K562 (cell line): Measurements from ENCODE around the gene FAXC. TPM values are rescaled to one million over a fixed set of nuclear protein-coding genes. Genes with fewer than 3 reads are reported as not detected.

Source experiments
- ATAC-seq: fragments of 200-7000 bp; cut with Tn5 transposase; 3 replicates; pipeline ENCODE4 v1.9.1; 2020; ENCODE audit warnings: moderate library complexity
- BruUV-seq: library from RNA; stranded (reverse); fragments of 400-500 nt; replicated peaks from 2 replicates; lab custom pipeline; 2021; lab: Mats Ljungman, UMichigan
- CTCF ChIA-PET: fragments of 300-600 bp; formaldehyde crosslinking; extraction: SDS; loops from one replicate; lab custom pipeline; 2021; ENCODE audit warnings: low intra/inter-chr PET ratio; lab: Yijun Ruan, JAX
- POLR2A ChIA-PET: fragments of 300-600, 350-650 bp; sonication (Branson Sonifier 250); formaldehyde crosslinking; extraction: SDS; loops from one replicate; lab custom pipeline; 2021; ENCODE audit warnings: antibody characterized with exemption, inconsistent platforms; lab: Yijun Ruan, JAX
- DNase-seq, 4 experiments: peaks; one replicate each; pipeline versions ENCODE4 v3.0.0 to v3.0.0-alpha.2; 2011 to 2018; ENCODE audit warnings: low spot score in 3 of 4, mixed read lengths in 3 of 4; ENCODE audit errors: extremely low read depth in 1 of 4
- FAIRE-seq: peaks from 2 replicates; lab custom pipeline; 2011; peaks lifted over from hg19 to GRCh38; lab: Jason Lieb, UNC
- H2AFZ ChIP-seq: 2 replicates; pipeline ENCODE4 v1.6.0; 2011; ENCODE audit warnings: low read depth, low read length, control low read depth, inconsistent platforms
- H3K27ac ChIP-seq: fragments of 200-600 bp; 3 replicates; pipeline ENCODE4 v1.8.0; 2011; ENCODE audit warnings: low read depth, mild to moderate bottlenecking, control low read depth, inconsistent platforms, low read length, moderate library complexity, mixed read lengths; ENCODE audit errors: extremely low read depth
- H3K27me3 ChIP-seq, 2 experiments: fragments of 300-600 bp in 1 of 2; 2 replicates in 1 of 2; 3 replicates in 1 of 2; pipeline versions ENCODE4 v1.6.0 to v1.8.0; 2011; ENCODE audit warnings: inconsistent platforms in 2 of 2, low read length in 2 of 2, mild to moderate bottlenecking in 1 of 2, mixed read lengths in 1 of 2, moderate library complexity in 1 of 2; ENCODE audit not compliant: control insufficient read depth in 2 of 2, insufficient read depth in 2 of 2
- H3K36me3 ChIP-seq: fragments of 300-600 bp; 3 replicates; pipeline ENCODE4 v1.8.0; 2011; ENCODE audit warnings: mild to moderate bottlenecking, low read length, inconsistent platforms; ENCODE audit not compliant: control insufficient read depth, insufficient read depth
- H3K4me1 ChIP-seq, 2 experiments: fragments of 200-600 bp in 1 of 2; replicated peaks in 1 of 2; 2 replicates in 1 of 2; 3 replicates in 1 of 2; pipeline versions ENCODE4 v1.5.1 to v1.8.0; 2011; ENCODE audit warnings: inconsistent platforms in 2 of 2, low read length in 2 of 2, mild to moderate bottlenecking in 1 of 2, mixed read lengths in 1 of 2, moderate library complexity in 1 of 2; ENCODE audit not compliant: control insufficient read depth in 2 of 2, insufficient read depth in 2 of 2
- H3K4me2 ChIP-seq: 2 replicates; pipeline ENCODE4 v1.6.1; 2011; ENCODE audit warnings: low read length, control low read depth, inconsistent platforms, mixed read lengths; ENCODE audit not compliant: insufficient read depth
- H3K4me3 ChIP-seq: fragments of 200-600 bp; sonication (generic), shearing (Covaris generic); 2 replicates; pipeline ENCODE4 v1.5.1; 2016; ENCODE audit warnings: control low read depth, inconsistent platforms
- H3K79me2 ChIP-seq: fragments of 200-600 bp; 3 replicates; pipeline ENCODE4 v1.8.0; 2011; ENCODE audit warnings: low read length, inconsistent platforms; ENCODE audit not compliant: control insufficient read depth, insufficient read depth
- H3K9ac ChIP-seq, 2 experiments: 2 replicates each; pipeline versions ENCODE4 v1.6.0 to v1.6.1; 2011; ENCODE audit warnings: low read depth in 2 of 2, low read length in 2 of 2, control low read depth in 1 of 2, inconsistent platforms in 1 of 2, mild to moderate bottlenecking in 1 of 2, mixed read lengths in 1 of 2; ENCODE audit not compliant: insufficient read depth in 1 of 2
- H3K9me1 ChIP-seq: one replicate; pipeline ENCODE4 v1.6.0; 2011; ENCODE audit warnings: inconsistent platforms, mild to moderate bottlenecking, low read length, moderate library complexity; ENCODE audit not compliant: control insufficient read depth, insufficient read depth
- H3K9me3 ChIP-seq: replicated peaks from 2 replicates; pipeline ENCODE4 v1.5.1; 2011; ENCODE audit warnings: low read depth, low read length, inconsistent platforms; ENCODE audit not compliant: control insufficient read depth, insufficient read depth
- H4K20me1 ChIP-seq: replicated peaks from 2 replicates; pipeline ENCODE4 v1.6.1; 2011; ENCODE audit warnings: low read length, inconsistent platforms, mixed read lengths; ENCODE audit not compliant: control insufficient read depth, insufficient read depth
- BCOR ChIP-seq: fragments of 450-650 bp; IDR thresholded peaks from 2 replicates; pipeline ENCODE4 v1.6.1; 2016
- C11orf30 ChIP-seq: fragments of 450-650 bp; IDR thresholded peaks from 2 replicates; pipeline ENCODE4 v1.6.1; 2016; ENCODE audit warnings: low read depth, mild to moderate bottlenecking
- CREB3 ChIP-seq: fragments of 450-650 bp; conservative IDR thresholded peaks from 2 replicates; pipeline ENCODE4 v1.6.1; 2016; ENCODE audit warnings: missing genetic modification characterization, low read depth, mild to moderate bottlenecking, missing compliant biosample characterization, moderate library complexity
- EGR1 ChIP-seq: fragments of 450-650 bp; conservative IDR thresholded peaks from 2 replicates; pipeline ENCODE4 v1.6.1; 2017; ENCODE audit warnings: mild to moderate bottlenecking
- FIP1L1 ChIP-seq: fragments of 200-400 bp; formaldehyde crosslinking; IDR thresholded peaks from 2 replicates; pipeline ENCODE4 v1.6.1; 2018; ENCODE audit warnings: mild to moderate bottlenecking, low read depth, low read length; ENCODE audit not compliant: poor library complexity, severe bottlenecking
- GTF2E2 ChIP-seq: fragments of 200-800 bp; sonication (Bioruptor generic); IDR thresholded peaks from 2 replicates; pipeline ENCODE4 v1.6.1; 2016; ENCODE audit warnings: missing genetic modification characterization, missing compliant biosample characterization
- MAFK ChIP-seq: IDR thresholded peaks from 2 replicates; pipeline ENCODE4 v1.6.1; 2011; ENCODE audit warnings: low read length, improper control_type of control experiment
- PKNOX1 ChIP-seq: fragments of 450-650 bp; IDR thresholded peaks from 2 replicates; pipeline ENCODE4 v1.6.1; 2016
- POLR3A ChIP-seq: IDR thresholded peaks from 2 replicates; pipeline ENCODE4 v1.6.1; 2011; ENCODE audit warnings: borderline replicate concordance, mild to moderate bottlenecking, moderate library complexity; ENCODE audit not compliant: insufficient read length, insufficient read depth; ENCODE audit errors: extremely low read depth
- RBM25 ChIP-seq: fragments of 200-400 bp; formaldehyde crosslinking; IDR thresholded peaks from 2 replicates; pipeline ENCODE4 v1.6.1; 2018; ENCODE audit warnings: low read length, low read depth, moderate library complexity; ENCODE audit not compliant: severe bottlenecking
- STAT6 ChIP-seq: sonication (generic); formaldehyde crosslinking; IDR thresholded peaks from 2 replicates; pipeline ENCODE4 v1.8.1; 2023; ENCODE audit warnings: mild to moderate bottlenecking, missing genetic modification reagents
- TBP ChIP-seq: optimal IDR thresholded peaks from 2 replicates; pipeline ENCODE3; 2011; ENCODE audit warnings: low read depth, low read length, improper control_type of control experiment
- TCFL5 ChIP-seq: fragments of 250-450 bp; sonication (Bioruptor Pico); conservative IDR thresholded peaks from 2 replicates; pipeline ENCODE4 v1.6.1; 2021; ENCODE audit warnings: mild to moderate bottlenecking, moderate library complexity, matching md5 sums
- XRCC4 ChIP-seq: IDR thresholded peaks from one replicate; pipeline ENCODE4 v1.6.1; 2011; ENCODE audit not compliant: insufficient read depth, insufficient read length; ENCODE audit errors: extremely low read depth
- ZFP36 ChIP-seq: fragments of 150-350 bp; IDR thresholded peaks from 2 replicates; pipeline ENCODE4 v1.6.1; 2018; ENCODE audit warnings: low read length, low read depth; ENCODE audit not compliant: partially characterized antibody
- ZNF76 ChIP-seq: fragments of 250-450 bp; sonication (Bioruptor Pico); IDR thresholded peaks from 2 replicates; pipeline ENCODE4 v1.4.0; 2020; ENCODE audit warnings: mild to moderate bottlenecking, moderate library complexity, borderline replicate concordance
- WGBS: fragments of 100-300 bp; shearing (Covaris generic); methylation state at CpG from one replicate; pipeline ENCODE4 v1.1.6; 2016; ENCODE audit warnings: low coverage, mixed read lengths; ENCODE audit not compliant: insufficient coverage; ENCODE audit errors: missing lambda C conversion rate; 5-methylcytosine and 5-hydroxymethylcytosine counted together
- in situ Hi-C: fragments of 300-500 bp; cut with MboI; formaldehyde crosslinking; loops from 4 replicates; pipeline ENCODE4 v1.15.0; 2018; ENCODE audit warnings: inconsistent platforms, mixed read lengths
- intact Hi-C: fragments of 100-400 bp; cut with micrococcal nuclease; formaldehyde crosslinking; loops from 2 replicates; pipeline ENCODE4 v1.14.2; 2022
- polyA plus RNA-seq, 8 experiments: library from polyadenylated mRNA; depleted of rRNA in 4 of 8; stranded (reverse) in 5 of 8; unstranded in 3 of 8; fragments of >200 nt; fragmentation: Nextera tagmentation in 2 of 8; fragmentation: Illumina TruSeq in 1 of 8; extraction: Ambion mirVana in 2 of 8; extraction: Trizol in 1 of 8; gene quantifications; 2 replicates each; pipeline versions ENCODE4 v1.2.1 to v1.2.3, GENCODE V29; 2011 to 2014; ENCODE audit warnings: inconsistent platforms in 1 of 8, missing spikeins in 1 of 8
- total RNA-seq, 7 experiments: library from RNA; depleted of rRNA in 6 of 7; stranded (reverse); fragments of >200 nt in 6 of 7; fragmentation: Illumina TruSeq in 2 of 7; extraction: Trizol in 2 of 7; gene quantifications; 2 replicates each; pipeline versions ENCODE4 v1.2.1 to v1.2.3, GENCODE V29; 2011 to 2021; ENCODE audit warnings: low replicate concordance in 1 of 7

FAXC gene
- total and polyA plus RNA-seq, 9 of the 15 experiments (the other 6 are each of a cell fraction or from before 2014, with no cell fraction given) = 0.06 to 0.40 (median 0.13) TPM; not detected in 5

- TF ChIP-seq GTF2E2 (tag) = no peak
- TF ChIP-seq MAFK = no peak
- TF ChIP-seq FIP1L1 = no peak
- TF ChIP-seq CREB3 (tag) = no peak
- TF ChIP-seq ZNF76 = no peak
Observed at GRCh38 chr6:99347804-99348203, 1.7 kb downstream of the FAXC start (continued).

- 0% methylated on average over 7 of the region's 10 CpGs for WGBS
- Histone ChIP-seq H2AFZ (no peak overlapping the region), H3K4me1 (peaks cover 0 to 13% of the 10 kb centered on the region in 2 experiments; a peak in 2 of 5 replicates)
- DNase-seq = no peak
- no peak for FAIRE-seq
- BruUV-seq = no TSS peak
- TF ChIP-seq XRCC4 (no peak), ZFP36 (peak; percentile 59), BCOR (peak; percentile 44; the same call in 1 of the 2 replicates), EGR1 (peak; percentile 34; the same call in 1 of the 2 replicates), PKNOX1 (no peak), TBP (no peak), C11orf30 (no peak), TCFL5 (CRISPR knock-in tag) (no peak), STAT6 (CRISPR knock-in tag) (no peak), POLR3A (no peak), RBM25 (peak; percentile 68)
- TF ChIP-seq, all 486 proteins: peak for 4
- no peaks in the 10 kb centered on the region; the same call in 1 of the 2 replicates for H4K20me1 ChIP-seq
- intact Hi-C loops (loop anchor here (5.0 kb wide), 1 partner anchor 81 kb away; the partner anchor contains the start of gene PNISR), in situ Hi-C loops (loop anchor here (25.0 kb wide), 1 partner anchor 391 kb away; no protein-coding TSS in a partner anchor)
- no peak overlapping the region for H3K4me3 ChIP-seq
- CTCF ChIA-PET = no interaction called here
- no peak for ATAC-seq
- H3K27me3 ChIP-seq = peaks cover 18 to 34% of the 10 kb centered on the region in 2 experiments; a peak in 4 of 5 replicates
- H3K9me1 ChIP-seq = no peaks in the 10 kb centered on the region
- no peaks in the 10 kb centered on the region for H3K79me2 ChIP-seq
- no peaks in the 10 kb centered on the region for H3K9me3 ChIP-seq
- no peak overlapping the region for H3K27ac ChIP-seq
- H3K4me2 ChIP-seq = no peak overlapping the region
- H3K9ac ChIP-seq = no peak overlapping the region
- POLR2A ChIA-PET = interaction anchor here (0.6 kb wide), 1 partner anchor 257 kb away, joined by 4 read pairs; no protein-coding TSS in a partner anchor
- H3K36me3 ChIP-seq = no peaks in the 10 kb centered on the region
Observed at GRCh38 chr6:99346595-99346994, 2.9 kb downstream of the FAXC start.
